ENCODE measurements around the gene PRDM5. TPM values are rescaled to one million over a fixed set of nuclear protein-coding genes. Genes with fewer than 3 reads are reported as not detected.

Gene PRDM5
- total RNA-seq, 2 experiments from 2014 or later, result 0.14 to 0.22 TPM

- intact Hi-C loops (cut with DNase I, micrococcal nuclease), result no loop called here
- H3K4me3 Mint-ChIP-seq, result no peak overlapping the region
- H3K27me3 Mint-ChIP-seq, result no peaks in the 10 kb centered on the region
- TF ChIP-seq CTCF (IDR thresholded peaks at IDR 0.05), result no peak
- ChIA-PET POLR2A (interaction anchor here (0.6 kb wide), 1 partner anchor 266 kb away, joined by 3 read pairs; no protein-coding TSS in a partner anchor), CTCF (no interaction called here)
- Histone ChIP-seq H3K9me3 (ENCODE audit: control insufficient read depth in 1 of 2, insufficient read depth in 1 of 2, low read length in 2 of 2) (peaks cover 3 to 13% of the 10 kb centered on the region in 2 experiments), H3K4me1 (ENCODE audit: insufficient read depth, low read length) (no peaks in the 10 kb centered on the region), H3K36me3 (ENCODE audit: insufficient read depth, low read length) (no peaks in the 10 kb centered on the region), H3K4me3 (ENCODE audit: low read length) (no peak overlapping the region), H3K27ac (ENCODE audit: low read depth in 1 of 2, low read length in 2 of 2) (no peak overlapping the region), H3K27me3 (ENCODE audit: control insufficient read depth in 1 of 2, insufficient read depth in 2 of 2, low read length in 2 of 2) (no peaks in the 10 kb centered on the region)
- no peaks in the 10 kb centered on the region for H3K36me3 Mint-ChIP-seq (ENCODE audit: low read depth)
- no peak for ATAC-seq (ENCODE audit: poor library complexity)
- peaks cover 7% of the 10 kb centered on the region for H3K9me3 Mint-ChIP-seq
- no peak overlapping the region for H3K27ac Mint-ChIP-seq
- no peak for DNase-seq
- H3K4me1 Mint-ChIP-seq (ENCODE audit: low read depth), result no peaks in the 10 kb centered on the region
Measured at GRCh38 chr4:120812216-120812615, 110.3 kb downstream of the PRDM5 start.

- Mint-ChIP-seq H3K27me3 (no peaks in the 10 kb centered on the region), H3K9me3 (peaks cover 7% of the 10 kb centered on the region), H3K4me1 (ENCODE audit: low read depth) (no peaks in the 10 kb centered on the region), H3K36me3 (ENCODE audit: low read depth) (no peaks in the 10 kb centered on the region), H3K27ac (no peak overlapping the region), H3K4me3 (no peak overlapping the region)
- ATAC-seq (ENCODE audit: poor library complexity) (no peak), DNase-seq (no peak)
- Histone ChIP-seq H3K36me3 (ENCODE audit: insufficient read depth, low read length) (no peaks in the 10 kb centered on the region), H3K4me1 (ENCODE audit: insufficient read depth, low read length) (no peaks in the 10 kb centered on the region), H3K27me3 (ENCODE audit: control insufficient read depth in 1 of 2, insufficient read depth in 2 of 2, low read length in 2 of 2) (no peaks in the 10 kb centered on the region), H3K27ac (ENCODE audit: low read depth in 1 of 2, low read length in 2 of 2) (no peak overlapping the region), H3K9me3 (ENCODE audit: control insufficient read depth in 1 of 2, insufficient read depth in 1 of 2, low read length in 2 of 2) (peaks cover 3 to 13% of the 10 kb centered on the region in 2 experiments), H3K4me3 (ENCODE audit: low read length) (no peak overlapping the region)
- POLR2A ChIA-PET, result no interaction called here
- CTCF ChIA-PET, result no interaction called here
- TF ChIP-seq CTCF (IDR thresholded peaks at IDR 0.05), result no peak
- intact Hi-C loops (cut with DNase I, micrococcal nuclease), result no loop called here
Measured at GRCh38 chr4:120809518-120809917, 113.0 kb downstream of the PRDM5 start.

GRCh38 chr4:120808475-120809141 is 113.9 kb downstream of the PRDM5 start:
- Histone ChIP-seq H3K36me3 (ENCODE audit: insufficient read depth, low read length) (no peaks in the 10 kb centered on the region), H3K27me3 (ENCODE audit: control insufficient read depth in 1 of 2, insufficient read depth in 2 of 2, low read length in 2 of 2) (no peaks in the 10 kb centered on the region), H3K4me3 (ENCODE audit: low read length) (no peak overlapping the region), H3K4me1 (ENCODE audit: insufficient read depth, low read length) (no peaks in the 10 kb centered on the region), H3K9me3 (ENCODE audit: control insufficient read depth in 1 of 2, insufficient read depth in 1 of 2, low read length in 2 of 2) (peaks cover 3 to 13% of the 10 kb centered on the region in 2 experiments), H3K27ac (ENCODE audit: low read depth in 1 of 2, low read length in 2 of 2) (no peak overlapping the region)
- Mint-ChIP-seq H3K27ac (no peak overlapping the region), H3K4me1 (ENCODE audit: low read depth) (no peaks in the 10 kb centered on the region), H3K9me3 (peaks cover 7% of the 10 kb centered on the region), H3K4me3 (no peak overlapping the region), H3K36me3 (ENCODE audit: low read depth) (no peaks in the 10 kb centered on the region), H3K27me3 (no peaks in the 10 kb centered on the region)
- TF ChIP-seq CTCF (IDR thresholded peaks at IDR 0.05), result no peak
- ATAC-seq (ENCODE audit: poor library complexity) (no peak), DNase-seq (no peak)
- intact Hi-C loops (cut with DNase I, micrococcal nuclease), result no loop called here
- CTCF ChIA-PET, result no interaction called here
- POLR2A ChIA-PET, result no interaction called here

All from CD4-positive, alpha-beta T cell (primary cell).